IMR-90 (cell line): ENCODE measurements around the gene EIF1AD. TPM values are rescaled to one million over a fixed set of nuclear protein-coding genes. Genes with fewer than 3 reads are reported as not detected.

Experiments
- ATAC-seq: fragments of 200-7000 bp; cut with Tn5 transposase; 2 replicates; pipeline ENCODE4 v1.9.1; 2020; ENCODE audit warnings: low read depth, mild to moderate bottlenecking, moderate library complexity
- BruUV-seq: library from RNA; stranded (reverse); fragments of 400-500 nt; replicated peaks from 2 replicates; lab custom pipeline; 2021; lab: Mats Ljungman, UMichigan
- CTCF ChIA-PET: fragments of 300-600 bp; formaldehyde crosslinking; extraction: SDS; loops from one replicate; lab custom pipeline; 2021; ENCODE audit warnings: antibody characterized with exemption; lab: Yijun Ruan, JAX
- POLR2A ChIA-PET: fragments of 300-600 bp; sonication (Branson Sonifier 250); formaldehyde crosslinking; loops from one replicate; lab custom pipeline; 2022; ENCODE audit warnings: antibody characterized with exemption; ENCODE audit not compliant: unreplicated experiment; lab: Charles Lee
- DNase-seq: peaks from one replicate; pipeline ENCODE4 v3.0.0; 2013
- H2AFZ ChIP-seq: replicated peaks from 2 replicates; pipeline ENCODE3; 2013; ENCODE audit warnings: low read length, mild to moderate bottlenecking; ENCODE audit not compliant: poor library complexity
- H2AK5ac ChIP-seq: 2 replicates; pipeline ENCODE4 v1.6.1; 2013; ENCODE audit warnings: low read depth, low read length, inconsistent platforms
- H2AK9ac ChIP-seq: replicated peaks from 2 replicates; pipeline ENCODE3; 2013; ENCODE audit warnings: mild to moderate bottlenecking, low read depth, low read length, moderate library complexity; ENCODE audit not compliant: poor library complexity
- H2BK120ac ChIP-seq: 2 replicates; pipeline ENCODE4 v1.6.1; 2013; ENCODE audit warnings: low read depth, low read length, inconsistent platforms
- H2BK15ac ChIP-seq: 3 replicates; pipeline ENCODE4 v1.6.1; 2013; ENCODE audit warnings: low read depth, low read length, inconsistent platforms
- H2BK20ac ChIP-seq: 2 replicates; pipeline ENCODE4 v1.6.1; 2013; ENCODE audit warnings: low read depth, mild to moderate bottlenecking, inconsistent platforms, low read length, moderate library complexity
- H2BK5ac ChIP-seq: 2 replicates; pipeline ENCODE4 v1.6.1; 2013; ENCODE audit warnings: mild to moderate bottlenecking, low read depth, low read length, inconsistent platforms; ENCODE audit not compliant: poor library complexity, severe bottlenecking
- H3K14ac ChIP-seq: replicated peaks from 2 replicates; pipeline ENCODE4 v1.6.1; 2013; ENCODE audit warnings: low read depth, low read length, inconsistent platforms
- H3K18ac ChIP-seq: 2 replicates; pipeline ENCODE4 v1.6.1; 2013; ENCODE audit warnings: low read depth, low read length, control low read depth
- H3K23ac ChIP-seq: 2 replicates; pipeline ENCODE4 v1.6.1; 2013; ENCODE audit warnings: low read depth, low read length, inconsistent platforms
- H3K27ac ChIP-seq: 2 replicates; pipeline ENCODE4 v1.5.1; 2013; ENCODE audit warnings: mild to moderate bottlenecking, control low read depth, low read length; ENCODE audit not compliant: insufficient read depth
- H3K27me3 ChIP-seq: 2 replicates; pipeline ENCODE4 v1.6.1; 2013; ENCODE audit warnings: low read length; ENCODE audit not compliant: control insufficient read depth, insufficient read depth
- H3K36me3 ChIP-seq: 2 replicates; pipeline ENCODE4 v1.6.1; 2013; ENCODE audit warnings: low read length, mixed read lengths; ENCODE audit not compliant: control insufficient read depth, insufficient read depth
- H3K4ac ChIP-seq: 2 replicates; pipeline ENCODE4 v1.6.1; 2013; ENCODE audit warnings: low read depth, low read length, inconsistent platforms
- H3K4me1 ChIP-seq: 2 replicates; pipeline ENCODE4 v1.6.1; 2013; ENCODE audit warnings: low read length, mixed read lengths; ENCODE audit not compliant: control insufficient read depth, insufficient read depth
- H3K4me2 ChIP-seq: 2 replicates; pipeline ENCODE4 v1.6.1; 2013; ENCODE audit warnings: low read depth, mild to moderate bottlenecking, control low read depth, low read length, moderate library complexity
- H3K4me3 ChIP-seq: 2 replicates; pipeline ENCODE4 v1.5.1; 2013; ENCODE audit warnings: low read depth, mild to moderate bottlenecking, control low read depth, low read length, moderate library complexity; ENCODE audit not compliant: insufficient read depth
- H3K56ac ChIP-seq: 2 replicates; pipeline ENCODE4 v1.6.1; 2013; ENCODE audit warnings: low read length, inconsistent platforms; ENCODE audit not compliant: insufficient read depth; ENCODE audit errors: extremely low read depth
- H3K79me1 ChIP-seq, 2 experiments: 2 replicates each; pipeline ENCODE4 v1.6.1; 2013; ENCODE audit warnings: low read length in 2 of 2, inconsistent platforms in 1 of 2, low read depth in 1 of 2
- H3K9ac ChIP-seq: 2 replicates; pipeline ENCODE4 v1.6.1; 2013; ENCODE audit warnings: low read depth, low read length, control low read depth
- H3K9me1 ChIP-seq: 2 replicates; pipeline ENCODE4 v1.6.1; 2013; ENCODE audit warnings: low read length, inconsistent platforms; ENCODE audit not compliant: insufficient read depth
- H3K9me3 ChIP-seq: 2 replicates; pipeline ENCODE4 v1.6.1; 2013; ENCODE audit warnings: low read length; ENCODE audit not compliant: control insufficient read depth, insufficient read depth
- H4K20me1 ChIP-seq: 2 replicates; pipeline ENCODE4 v1.6.1; 2013; ENCODE audit warnings: low read length, inconsistent platforms; ENCODE audit not compliant: insufficient read depth
- H4K5ac ChIP-seq: 2 replicates; pipeline ENCODE4 v1.6.1; 2013; ENCODE audit warnings: mild to moderate bottlenecking, low read depth, low read length, control low read depth
- H4K8ac ChIP-seq, 2 experiments: 2 replicates each; pipeline ENCODE4 v1.6.1; 2013; ENCODE audit warnings: low read depth in 2 of 2, low read length in 2 of 2, control low read depth in 1 of 2, inconsistent platforms in 1 of 2
- H4K91ac ChIP-seq: 2 replicates; pipeline ENCODE4 v1.6.1; 2013; ENCODE audit warnings: low read depth, low read length, inconsistent platforms; ENCODE audit not compliant: insufficient read depth
- CEBPB ChIP-seq: IDR thresholded peaks from 2 replicates; pipeline ENCODE4 v1.6.1; 2012; ENCODE audit warnings: low read depth, low read length, improper control_type of control experiment
- MAZ ChIP-seq: IDR thresholded peaks from 2 replicates; pipeline ENCODE4 v1.6.1; 2012; ENCODE audit warnings: low read depth, mild to moderate bottlenecking, low read length, improper control_type of control experiment, moderate library complexity, borderline replicate concordance
- POLR2A ChIP-seq: IDR thresholded peaks from 2 replicates; pipeline ENCODE4 v1.6.1; 2012; ENCODE audit warnings: mild to moderate bottlenecking, low read depth, low read length
- RCOR1 ChIP-seq: IDR thresholded peaks from 2 replicates; pipeline ENCODE4 v1.6.1; 2012; ENCODE audit warnings: mild to moderate bottlenecking, low read length, improper control_type of control experiment; ENCODE audit not compliant: insufficient replicate concordance
- RFX5 ChIP-seq: IDR thresholded peaks from 2 replicates; pipeline ENCODE4 v1.8.0; 2012; ENCODE audit warnings: low read depth, mild to moderate bottlenecking, low read length, moderate library complexity
- WGBS, 2 experiments: methylation state at CpG; one replicate each; pipeline versions ENCODE4 v1.1.5 to v1.1.7; 2013; ENCODE audit warnings: missing lambda C conversion rate in 2 of 2; ENCODE audit not compliant: insufficient read length in 1 of 2; ENCODE audit errors: extremely low coverage in 2 of 2; 5-methylcytosine and 5-hydroxymethylcytosine counted together
- dilution Hi-C: fragments of 300-500 bp; cut with HindIII; formaldehyde crosslinking; loops from one replicate; pipeline ENCODE4 v1.14.3; 2018; ENCODE audit warnings: low sequenced_read_pairs; ENCODE audit not compliant: unreplicated experiment
- in situ Hi-C: fragments of 300-500 bp; cut with MboI; formaldehyde crosslinking; loops from 3 replicates; pipeline ENCODE4 v1.14.3; 2019; ENCODE audit warnings: low sequenced_read_pairs, inconsistent platforms, mixed read lengths
- intact Hi-C: fragments of 100-400 bp; cut with micrococcal nuclease; formaldehyde crosslinking; loops from 2 replicates; pipeline ENCODE4 v1.10.0; 2022
- polyA plus RNA-seq, 3 experiments: library from polyadenylated mRNA; depleted of rRNA; stranded (reverse); fragments of >200 nt; gene quantifications; 2 replicates each; pipeline ENCODE4 v1.2.3, GENCODE V29; 2012; ENCODE audit warnings: low replicate concordance in 1 of 3
- total RNA-seq: library from RNA; depleted of rRNA; stranded (reverse); fragments of >200 nt; gene quantifications from 2 replicates; pipeline ENCODE4 v1.2.3, GENCODE V29; 2012
- TF ChIP-seq, protein P1 (sequence below): fragments of 150-350 bp; IDR thresholded peaks from 2 replicates; pipeline ENCODE4 v1.6.1; 2016; ENCODE audit warnings: low read depth, mild to moderate bottlenecking, low read length, moderate library complexity, borderline replicate concordance

Gene EIF1AD
- total and polyA plus RNA-seq, 2 of the 4 experiments (the other 2 are of a cell fraction) = 32.5 to 62.6 TPM

DNA sequence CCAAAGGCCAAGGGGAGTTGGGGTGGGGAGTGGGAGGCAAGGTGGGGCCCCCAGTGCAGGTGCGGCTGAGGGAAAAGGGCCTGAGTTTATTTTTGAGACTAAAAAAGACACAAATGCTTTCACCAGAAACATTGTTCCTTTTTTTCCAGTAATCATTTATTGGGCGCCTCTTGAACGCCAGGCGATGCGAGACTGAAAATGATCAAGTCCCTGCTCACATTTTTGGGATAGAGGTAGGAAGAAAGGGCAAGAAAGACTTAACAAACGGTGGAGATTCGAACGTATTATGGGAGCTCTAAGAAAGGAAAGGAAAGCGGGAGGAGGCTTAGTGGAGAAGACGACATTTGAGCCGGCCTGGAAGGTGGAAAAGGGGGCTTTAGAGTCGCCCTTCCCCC, 49.4 kb upstream of the EIF1AD start:
- Histone ChIP-seq H3K4me1 (peaks cover 8% of the 10 kb centered on the region), H4K91ac (peak overlapping the region; percentile 76), H3K9me1 (0 out of 2 replicates have a peak, but pooled peaks cover 7% of the 10 kb centered on the region), H4K8ac (peak overlapping the region; percentile 92 to 97), H3K27ac (peak overlapping the region; percentile 58), H2BK15ac (no peak overlapping the region; the same call in 2 of the 3 replicates), H2AK9ac (peak overlapping the region; percentile 99), H2AFZ (peak overlapping the region; percentile 95), H3K4ac (peak overlapping the region; percentile 84), H3K9me3 (no peaks in the 10 kb centered on the region), H2AK5ac (peak overlapping the region; percentile 92), H2BK120ac (peak overlapping the region; percentile 43; the same call in 1 of the 2 replicates), H3K4me3 (peak overlapping the region; percentile 50), H3K9ac (peak overlapping the region; percentile 76), H3K23ac (peak overlapping the region; percentile 81), H3K79me1 (peaks cover 13 to 37% of the 10 kb centered on the region in 2 experiments), H2BK5ac (peak overlapping the region; percentile 48), H3K27me3 (peaks cover 20% of the 10 kb centered on the region; the same call in 1 of the 2 replicates), H3K14ac (peak overlapping the region; percentile 89), H3K4me2 (peak overlapping the region; percentile 83), H3K18ac (peak overlapping the region; percentile 19), H3K56ac (peak overlapping the region; percentile 54; the same call in 1 of the 2 replicates), H4K20me1 (peaks cover 11% of the 10 kb centered on the region; the same call in 1 of the 2 replicates), H2BK20ac (peak overlapping the region; percentile 8; the same call in 1 of the 2 replicates), H4K5ac (peak overlapping the region; percentile 83), H3K36me3 (peaks cover 11% of the 10 kb centered on the region)
- intact Hi-C loops (no loop called here), dilution Hi-C loops (no loop called here), in situ Hi-C loops (no loop called here)
- no TSS peak for BruUV-seq
- WGBS, 2 experiments = no CpG with 5 or more reads among the region's 12 CpGs
- TF ChIP-seq, protein P1, sequence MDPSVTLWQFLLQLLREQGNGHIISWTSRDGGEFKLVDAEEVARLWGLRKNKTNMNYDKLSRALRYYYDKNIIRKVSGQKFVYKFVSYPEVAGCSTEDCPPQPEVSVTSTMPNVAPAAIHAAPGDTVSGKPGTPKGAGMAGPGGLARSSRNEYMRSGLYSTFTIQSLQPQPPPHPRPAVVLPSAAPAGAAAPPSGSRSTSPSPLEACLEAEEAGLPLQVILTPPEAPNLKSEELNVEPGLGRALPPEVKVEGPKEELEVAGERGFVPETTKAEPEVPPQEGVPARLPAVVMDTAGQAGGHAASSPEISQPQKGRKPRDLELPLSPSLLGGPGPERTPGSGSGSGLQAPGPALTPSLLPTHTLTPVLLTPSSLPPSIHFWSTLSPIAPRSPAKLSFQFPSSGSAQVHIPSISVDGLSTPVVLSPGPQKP = no peak
- TF ChIP-seq POLR2A (no peak), CEBPB (no peak), MAZ (no peak), RFX5 (no peak), RCOR1 (no peak)
- CTCF ChIA-PET = interaction anchor here (2.1 kb wide), 1 partner anchor 17 kb away, joined by 11 read pairs; no protein-coding TSS in a partner anchor
- POLR2A ChIA-PET = no interaction called here
- no peak for ATAC-seq
- no peak for DNase-seq
